Uterus (tissue), 4 donors: ENCODE data around the gene FBLN2. TPM values are rescaled to one million over a fixed set of nuclear protein-coding genes. Genes with fewer than 3 reads are reported as not detected.

Experiments
- DNase-seq, 2 donors: peaks; one replicate each; pipeline ENCODE4 v3.0.0-alpha.2; 2019 to 2020
- H3K27ac ChIP-seq, 2 donors: fragments of 200-600 bp; sonication (generic); 1 replicate in 1 of 2; 2 replicates in 1 of 2; pipeline ENCODE4 v1.5.1; 2016 to 2018
- H3K27me3 ChIP-seq, 2 donors: fragments of 200-600 bp; sonication (generic); one replicate each; pipeline ENCODE4 v1.5.1; 2018 to 2019; ENCODE audit warnings: control low read depth in 1 of 2
- H3K36me3 ChIP-seq, 2 donors: fragments of 200-600 bp; sonication (generic); one replicate each; pipeline ENCODE4 v1.5.1; 2019; ENCODE audit warnings: control low read depth in 1 of 2
- H3K4me1 ChIP-seq, 2 donors: fragments of 200-600 bp; sonication (generic); one replicate each; pipeline ENCODE4 v1.5.1; 2018 to 2019; ENCODE audit warnings: control low read depth in 1 of 2
- H3K4me3 ChIP-seq, 2 donors: fragments of 200-600 bp; sonication (generic); 1 replicate in 1 of 2; 2 replicates in 1 of 2; pipeline ENCODE4 v1.5.1; 2018 to 2019; ENCODE audit warnings: mild to moderate bottlenecking in 1 of 2
- H3K9me3 ChIP-seq, 2 donors: fragments of 200-600 bp; sonication (generic); one replicate each; pipeline ENCODE4 v1.5.1; 2019; ENCODE audit warnings: control low read depth in 1 of 2
- POLR2A ChIP-seq, 2 donors: fragments of 450-650 bp; IDR thresholded peaks; one replicate each; pipeline ENCODE4 v1.6.1; 2016; ENCODE audit warnings: antibody characterized with exemption in 2 of 2, mild to moderate bottlenecking in 1 of 2, moderate library complexity in 1 of 2
- intact Hi-C: fragments of 100-400 bp; cut with DNase I; formaldehyde crosslinking; loops from one replicate; pipeline ENCODE4 v1.15.1; 2023; ENCODE audit warnings: low total_unique reads
- total RNA-seq, 4 donors: library from RNA; depleted of rRNA in 3 of 4; stranded (reverse); fragments of >200 nt in 3 of 4; gene quantifications; one replicate each; pipeline versions ENCODE4 v1.1.0 to v1.2.4, GENCODE V29; 2014 to 2023
- TF ChIP-seq, protein P1 (sequence below), 4 experiments: fragments of 200-600 bp in 2 of 4; fragments of 450-650 bp in 2 of 4; sonication (generic) in 2 of 4; IDR thresholded peaks; one replicate each; pipeline ENCODE4 v1.5.1; 2016 to 2019; ENCODE audit warnings: antibody characterized with exemption in 4 of 4, mild to moderate bottlenecking in 2 of 4, moderate library complexity in 1 of 4
- donor health status: DM: yes; HTN: yes; CAD: no.

The FBLN2 gene
- total RNA-seq, 4 donors from 2014 or later, result 39.2 to 217 (median 48.6) TPM

DNA sequence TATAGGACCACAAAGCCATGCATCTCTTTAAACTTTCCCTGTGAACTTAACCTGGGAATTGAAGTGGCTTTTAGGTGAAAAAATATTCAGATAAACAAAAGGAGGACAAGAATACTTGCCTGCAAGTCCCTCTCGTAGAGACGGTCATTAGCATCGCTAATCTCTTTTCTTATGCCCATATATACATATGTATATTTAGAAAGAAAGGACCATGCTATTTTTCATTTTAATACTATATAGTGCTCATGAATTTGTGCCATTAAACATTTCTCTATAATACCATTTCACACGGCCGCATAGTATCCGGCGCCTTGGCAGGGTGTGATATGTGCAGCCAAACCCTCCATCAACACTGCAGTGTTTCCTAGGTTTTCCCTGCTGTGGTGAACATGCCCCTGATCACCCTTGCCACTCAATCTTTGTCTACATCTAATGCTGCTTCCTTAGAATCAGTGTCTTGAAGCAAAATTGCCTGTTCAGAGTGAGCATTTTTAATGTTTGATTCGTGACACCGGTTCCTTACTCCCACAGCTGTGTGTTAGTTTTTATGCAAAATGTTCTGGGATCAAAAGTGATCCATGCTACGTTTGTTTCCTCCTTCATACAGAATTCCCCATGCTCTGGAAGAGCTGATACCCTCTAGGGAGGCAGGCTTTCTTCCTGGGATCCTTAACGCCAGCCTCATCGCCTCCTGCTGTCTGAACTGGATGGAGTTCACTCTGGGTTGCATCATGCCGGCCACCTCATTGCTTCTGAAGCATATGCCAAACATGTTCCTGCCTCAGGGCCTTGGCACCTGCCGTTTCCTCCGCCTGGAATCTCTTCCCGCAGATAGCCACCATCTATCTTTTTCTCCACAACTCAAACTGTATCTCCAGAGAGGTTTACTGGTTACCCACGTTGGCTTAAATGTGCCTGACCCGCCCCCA, 118.1 kb downstream of the FBLN2 start:
- H3K9me3 ChIP-seq, result no peaks in the 10 kb centered on the region
- H3K27me3 ChIP-seq, result no peaks in the 10 kb centered on the region
- no peaks in the 10 kb centered on the region for H3K4me1 ChIP-seq
- H3K36me3 ChIP-seq, result no peaks in the 10 kb centered on the region
- no peak for TF ChIP-seq POLR2A (IDR thresholded peaks at IDR 0.05)
- TF ChIP-seq, protein P1, sequence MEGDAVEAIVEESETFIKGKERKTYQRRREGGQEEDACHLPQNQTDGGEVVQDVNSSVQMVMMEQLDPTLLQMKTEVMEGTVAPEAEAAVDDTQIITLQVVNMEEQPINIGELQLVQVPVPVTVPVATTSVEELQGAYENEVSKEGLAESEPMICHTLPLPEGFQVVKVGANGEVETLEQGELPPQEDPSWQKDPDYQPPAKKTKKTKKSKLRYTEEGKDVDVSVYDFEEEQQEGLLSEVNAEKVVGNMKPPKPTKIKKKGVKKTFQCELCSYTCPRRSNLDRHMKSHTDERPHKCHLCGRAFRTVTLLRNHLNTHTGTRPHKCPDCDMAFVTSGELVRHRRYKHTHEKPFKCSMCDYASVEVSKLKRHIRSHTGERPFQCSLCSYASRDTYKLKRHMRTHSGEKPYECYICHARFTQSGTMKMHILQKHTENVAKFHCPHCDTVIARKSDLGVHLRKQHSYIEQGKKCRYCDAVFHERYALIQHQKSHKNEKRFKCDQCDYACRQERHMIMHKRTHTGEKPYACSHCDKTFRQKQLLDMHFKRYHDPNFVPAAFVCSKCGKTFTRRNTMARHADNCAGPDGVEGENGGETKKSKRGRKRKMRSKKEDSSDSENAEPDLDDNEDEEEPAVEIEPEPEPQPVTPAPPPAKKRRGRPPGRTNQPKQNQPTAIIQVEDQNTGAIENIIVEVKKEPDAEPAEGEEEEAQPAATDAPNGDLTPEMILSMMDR (IDR thresholded peaks at IDR 0.05), result no peak
- no peak overlapping the region for H3K4me3 ChIP-seq
- intact Hi-C loops, result no loop called here
- no peak overlapping the region for H3K27ac ChIP-seq
- no peak for DNase-seq

GRCh38 chr3:13668136-13668535, 119.2 kb downstream of the FBLN2 start:
- Histone ChIP-seq H3K9me3 (no peaks in the 10 kb centered on the region), H3K4me1 (no peaks in the 10 kb centered on the region), H3K36me3 (no peaks in the 10 kb centered on the region), H3K27me3 (no peaks in the 10 kb centered on the region), H3K4me3 (no peak overlapping the region), H3K27ac (no peak overlapping the region)
- intact Hi-C loops, result no loop called here
- TF ChIP-seq, protein P1 (IDR thresholded peaks at IDR 0.05), result no peak
- no peak for TF ChIP-seq POLR2A (IDR thresholded peaks at IDR 0.05)
- DNase-seq, result no peak

- Histone ChIP-seq H3K27ac (no peak overlapping the region), H3K9me3 (no peaks in the 10 kb centered on the region), H3K36me3 (no peaks in the 10 kb centered on the region), H3K4me3 (no peak overlapping the region), H3K27me3 (no peaks in the 10 kb centered on the region), H3K4me1 (no peaks in the 10 kb centered on the region)
- TF ChIP-seq POLR2A (IDR thresholded peaks at IDR 0.05), result no peak
- TF ChIP-seq, protein P1 (IDR thresholded peaks at IDR 0.05), result no peak
- no peak for DNase-seq
- intact Hi-C loops, result no loop called here
Measured at GRCh38 chr3:13669457-13669856, 120.5 kb downstream of the FBLN2 start.

DNA sequence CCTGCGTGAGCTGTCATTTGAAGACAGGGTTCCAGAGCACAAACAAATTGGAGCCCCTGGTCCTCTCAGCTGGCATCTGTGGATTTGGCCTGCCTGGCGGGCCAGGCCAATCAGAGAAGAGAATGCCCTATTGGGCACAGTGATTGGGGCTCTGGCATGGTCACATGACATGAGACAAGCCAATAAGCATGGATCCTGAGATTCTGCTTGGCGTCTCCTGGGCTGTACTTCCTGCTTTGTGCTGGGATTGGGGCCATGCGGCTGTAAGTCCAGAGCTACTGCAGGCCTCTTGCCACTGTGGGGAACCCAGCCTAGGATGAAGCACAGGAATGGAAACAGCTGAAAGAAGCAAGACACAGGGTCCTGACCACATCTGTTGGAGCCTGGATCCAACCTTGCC, 121.4 kb downstream of the FBLN2 start:
- no peak overlapping the region for H3K27ac ChIP-seq
- intact Hi-C loops, result loop anchor here (5.0 kb wide), 1 partner anchor 587 kb away; no protein-coding TSS in a partner anchor
- no peaks in the 10 kb centered on the region for H3K4me1 ChIP-seq
- H3K36me3 ChIP-seq, result no peaks in the 10 kb centered on the region
- H3K9me3 ChIP-seq, result no peaks in the 10 kb centered on the region
- no peak for DNase-seq
- TF ChIP-seq, protein P1 (IDR thresholded peaks at IDR 0.05), result no peak
- TF ChIP-seq POLR2A (IDR thresholded peaks at IDR 0.05), result no peak
- H3K4me3 ChIP-seq, result no peak overlapping the region
- H3K27me3 ChIP-seq, result no peaks in the 10 kb centered on the region

DNA sequence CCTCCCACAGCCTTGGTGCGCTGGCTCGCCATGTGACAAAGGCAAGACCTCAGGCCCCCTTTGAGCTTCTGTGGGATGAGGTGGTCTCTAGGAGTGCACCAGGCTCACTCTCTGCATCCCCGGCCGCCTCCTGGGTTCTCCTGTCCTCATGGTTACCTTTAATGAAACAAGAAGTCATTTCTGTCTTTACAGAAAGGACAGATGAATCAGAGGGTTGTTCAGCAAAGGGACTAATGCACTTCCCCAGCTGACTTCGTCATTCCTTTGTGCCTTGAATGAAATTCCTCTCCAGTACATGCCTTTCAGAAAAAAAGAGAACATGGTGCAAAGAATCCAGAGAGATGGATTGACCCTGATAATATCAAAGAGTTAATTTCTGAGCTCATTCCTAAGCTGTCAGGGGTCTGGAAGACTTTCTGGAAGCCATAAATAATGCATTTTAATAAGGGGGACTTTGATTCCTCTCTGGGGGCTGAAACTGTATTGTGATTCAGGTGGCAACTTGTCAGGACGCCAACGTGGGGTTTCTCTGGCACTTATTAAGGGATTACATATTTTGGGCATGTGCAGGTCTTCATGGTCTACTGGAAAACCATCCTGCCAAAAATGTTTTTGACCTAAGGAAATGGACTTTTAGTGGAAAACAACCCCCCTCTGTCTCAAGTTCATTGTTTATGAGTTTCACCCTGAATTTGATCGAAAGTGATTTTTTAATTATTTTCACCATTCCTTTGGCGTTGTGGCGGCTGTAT, 122.7 kb downstream of the FBLN2 start:
- TF ChIP-seq, protein P1 (IDR thresholded peaks at IDR 0.05), result no peak
- TF ChIP-seq POLR2A (IDR thresholded peaks at IDR 0.05), result no peak
- no peak for DNase-seq
- Histone ChIP-seq H3K36me3 (no peaks in the 10 kb centered on the region), H3K27ac (no peak overlapping the region), H3K9me3 (no peaks in the 10 kb centered on the region), H3K4me3 (no peak overlapping the region), H3K27me3 (no peaks in the 10 kb centered on the region), H3K4me1 (no peaks in the 10 kb centered on the region)
- intact Hi-C loops, result loop anchor here (5.0 kb wide), 1 partner anchor 586 kb away; no protein-coding TSS in a partner anchor
